ENCODE measurements around the gene TLR8.

TLR8 gene

DNA sequence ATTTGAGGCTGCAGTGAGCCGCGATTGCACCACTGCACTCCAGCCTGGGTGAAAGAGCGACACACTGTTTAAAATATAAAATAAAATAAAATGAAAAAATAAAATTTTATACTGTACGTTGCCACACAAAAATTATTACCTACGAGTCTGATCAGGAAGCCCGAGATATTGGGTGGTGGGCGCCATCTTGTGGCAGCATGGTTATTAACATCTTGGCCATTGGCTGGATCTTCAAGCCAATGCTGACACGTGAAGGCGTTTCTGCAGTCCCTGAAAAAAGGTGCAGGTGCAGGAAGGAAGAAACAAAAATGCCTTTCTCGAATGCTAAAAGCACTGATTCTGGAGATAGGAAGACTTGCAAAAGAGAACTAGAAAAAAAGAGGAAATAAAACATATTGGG, 4.9 kb upstream of the TLR8 start:
- ATAC-seq (ENCODE audit: low read depth) (no peak), DNase-seq (ENCODE audit: low spot score) (no peak)
- no peaks in the 10 kb centered on the region for H3K4me1 ChIP-seq (ENCODE audit: insufficient read depth, poor library complexity, severe bottlenecking)
- H3K4me3 ChIP-seq (ENCODE audit: severe bottlenecking), result no peak overlapping the region
- no peaks in the 10 kb centered on the region for H3K36me3 ChIP-seq (ENCODE audit: low read depth)
- no peak overlapping the region for H3K27ac ChIP-seq (ENCODE audit: poor library complexity, severe bottlenecking)
- H3K27me3 ChIP-seq (ENCODE audit: insufficient read depth, poor library complexity, severe bottlenecking), result no peaks in the 10 kb centered on the region
- TF ChIP-seq, protein P1, sequence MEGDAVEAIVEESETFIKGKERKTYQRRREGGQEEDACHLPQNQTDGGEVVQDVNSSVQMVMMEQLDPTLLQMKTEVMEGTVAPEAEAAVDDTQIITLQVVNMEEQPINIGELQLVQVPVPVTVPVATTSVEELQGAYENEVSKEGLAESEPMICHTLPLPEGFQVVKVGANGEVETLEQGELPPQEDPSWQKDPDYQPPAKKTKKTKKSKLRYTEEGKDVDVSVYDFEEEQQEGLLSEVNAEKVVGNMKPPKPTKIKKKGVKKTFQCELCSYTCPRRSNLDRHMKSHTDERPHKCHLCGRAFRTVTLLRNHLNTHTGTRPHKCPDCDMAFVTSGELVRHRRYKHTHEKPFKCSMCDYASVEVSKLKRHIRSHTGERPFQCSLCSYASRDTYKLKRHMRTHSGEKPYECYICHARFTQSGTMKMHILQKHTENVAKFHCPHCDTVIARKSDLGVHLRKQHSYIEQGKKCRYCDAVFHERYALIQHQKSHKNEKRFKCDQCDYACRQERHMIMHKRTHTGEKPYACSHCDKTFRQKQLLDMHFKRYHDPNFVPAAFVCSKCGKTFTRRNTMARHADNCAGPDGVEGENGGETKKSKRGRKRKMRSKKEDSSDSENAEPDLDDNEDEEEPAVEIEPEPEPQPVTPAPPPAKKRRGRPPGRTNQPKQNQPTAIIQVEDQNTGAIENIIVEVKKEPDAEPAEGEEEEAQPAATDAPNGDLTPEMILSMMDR (IDR thresholded peaks at IDR 0.05; ENCODE audit: poor library complexity, severe bottlenecking), result peak; percentile 75
- no peaks in the 10 kb centered on the region for H3K9me3 ChIP-seq (ENCODE audit: severe bottlenecking)

DNA sequence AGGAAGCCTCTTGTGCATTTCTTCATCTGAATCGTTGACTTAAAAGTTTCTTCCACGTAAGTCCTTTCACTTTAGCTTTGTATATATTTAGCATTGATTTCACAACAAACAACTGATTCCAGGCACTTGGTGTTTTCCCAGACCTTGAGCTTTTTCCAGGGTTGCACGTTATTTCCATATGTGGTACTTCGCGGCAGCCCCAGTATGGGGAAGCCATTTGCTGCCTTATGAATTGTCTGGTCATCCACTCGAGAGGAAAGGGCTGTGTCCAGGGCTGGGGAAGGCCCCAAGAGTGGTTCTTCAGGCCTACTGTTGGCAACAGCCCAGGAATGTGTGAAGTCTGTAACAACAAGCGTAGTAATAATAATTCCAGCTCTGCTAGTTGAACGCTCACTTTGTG, 2.8 kb upstream of the TLR8 start:
- H3K36me3 ChIP-seq (ENCODE audit: low read depth), result no peaks in the 10 kb centered on the region
- no peak overlapping the region for H3K27ac ChIP-seq (ENCODE audit: poor library complexity, severe bottlenecking)
- TF ChIP-seq, protein P1 (IDR thresholded peaks at IDR 0.05; ENCODE audit: poor library complexity, severe bottlenecking), result no peak
- no peak overlapping the region for H3K4me3 ChIP-seq (ENCODE audit: severe bottlenecking)
- no peak for DNase-seq (ENCODE audit: low spot score)
- no peaks in the 10 kb centered on the region for H3K4me1 ChIP-seq (ENCODE audit: insufficient read depth, poor library complexity, severe bottlenecking)
- H3K9me3 ChIP-seq (ENCODE audit: severe bottlenecking), result no peaks in the 10 kb centered on the region
- no peak for ATAC-seq (ENCODE audit: low read depth)
- H3K27me3 ChIP-seq (ENCODE audit: insufficient read depth, poor library complexity, severe bottlenecking), result no peaks in the 10 kb centered on the region

DNA sequence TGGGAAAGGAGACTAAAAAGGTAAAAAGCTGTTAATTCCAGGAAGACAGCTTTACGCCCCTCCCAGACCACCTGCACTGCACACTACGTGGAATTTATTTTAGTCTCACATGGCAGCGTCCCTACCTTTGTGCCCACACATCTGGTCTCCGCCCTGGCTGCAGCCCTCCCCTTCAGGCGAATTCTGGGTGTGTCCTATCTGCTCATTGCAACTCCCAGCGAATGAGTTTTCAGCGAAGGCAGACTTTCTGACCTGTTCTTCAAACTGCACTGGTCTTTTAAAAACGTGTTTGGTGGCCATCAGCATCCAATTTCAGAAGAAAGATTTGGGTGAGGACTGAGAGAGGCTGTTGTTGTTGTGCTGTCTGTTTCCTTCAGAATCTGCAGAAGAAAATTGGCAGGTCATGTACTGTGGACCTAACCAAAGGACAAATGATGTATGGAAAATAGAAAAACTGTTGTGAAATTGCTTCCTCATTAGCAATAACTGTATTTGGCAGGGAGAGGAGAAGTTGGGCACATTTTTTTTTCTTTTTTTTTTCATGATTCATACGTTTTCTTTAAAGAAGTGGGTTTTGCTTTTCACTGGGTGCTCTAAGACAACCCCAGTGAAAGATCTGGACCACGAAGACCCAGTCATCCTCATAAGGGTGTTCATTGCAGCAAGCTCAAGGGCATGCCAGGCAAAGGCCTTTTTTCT, 4.2 kb downstream of the TLR8 start:
- TF ChIP-seq, protein P1 (IDR thresholded peaks at IDR 0.05; ENCODE audit: poor library complexity, severe bottlenecking), result no peak
- Histone ChIP-seq H3K4me3 (ENCODE audit: severe bottlenecking) (no peak overlapping the region), H3K4me1 (ENCODE audit: insufficient read depth, poor library complexity, severe bottlenecking) (no peaks in the 10 kb centered on the region), H3K27me3 (ENCODE audit: insufficient read depth, poor library complexity, severe bottlenecking) (no peaks in the 10 kb centered on the region), H3K9me3 (ENCODE audit: severe bottlenecking) (no peaks in the 10 kb centered on the region), H3K27ac (ENCODE audit: poor library complexity, severe bottlenecking) (no peak overlapping the region), H3K36me3 (ENCODE audit: low read depth) (no peaks in the 10 kb centered on the region)
- ATAC-seq (ENCODE audit: low read depth) (no peak), DNase-seq (ENCODE audit: low spot score) (no peak)

DNA sequence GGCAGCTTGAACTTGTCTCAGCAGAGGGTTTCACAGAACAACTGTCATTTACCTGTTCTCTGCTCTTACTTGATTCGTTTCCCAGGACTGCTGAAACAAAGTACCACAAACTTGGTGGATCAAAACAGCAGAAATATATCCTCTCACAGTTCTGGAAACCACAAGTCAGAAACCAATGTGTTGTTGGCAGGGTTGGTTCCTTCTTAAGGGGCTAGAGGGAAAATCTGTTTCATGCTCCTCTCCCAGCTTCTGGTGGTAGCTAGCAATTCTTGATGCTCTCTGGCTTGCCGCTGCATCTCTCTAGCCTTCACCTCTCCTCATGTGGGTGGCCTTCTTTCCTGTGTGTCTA, 4.7 kb downstream of the TLR8 start:
- TF ChIP-seq, protein P1 (IDR thresholded peaks at IDR 0.05; ENCODE audit: poor library complexity, severe bottlenecking), result no peak
- Histone ChIP-seq H3K4me1 (ENCODE audit: insufficient read depth, poor library complexity, severe bottlenecking) (no peaks in the 10 kb centered on the region), H3K36me3 (ENCODE audit: low read depth) (no peaks in the 10 kb centered on the region), H3K27ac (ENCODE audit: poor library complexity, severe bottlenecking) (no peak overlapping the region), H3K27me3 (ENCODE audit: insufficient read depth, poor library complexity, severe bottlenecking) (no peaks in the 10 kb centered on the region), H3K4me3 (ENCODE audit: severe bottlenecking) (no peak overlapping the region), H3K9me3 (ENCODE audit: severe bottlenecking) (no peaks in the 10 kb centered on the region)
- DNase-seq (ENCODE audit: low spot score) (no peak), ATAC-seq (ENCODE audit: low read depth) (no peak)

DNA sequence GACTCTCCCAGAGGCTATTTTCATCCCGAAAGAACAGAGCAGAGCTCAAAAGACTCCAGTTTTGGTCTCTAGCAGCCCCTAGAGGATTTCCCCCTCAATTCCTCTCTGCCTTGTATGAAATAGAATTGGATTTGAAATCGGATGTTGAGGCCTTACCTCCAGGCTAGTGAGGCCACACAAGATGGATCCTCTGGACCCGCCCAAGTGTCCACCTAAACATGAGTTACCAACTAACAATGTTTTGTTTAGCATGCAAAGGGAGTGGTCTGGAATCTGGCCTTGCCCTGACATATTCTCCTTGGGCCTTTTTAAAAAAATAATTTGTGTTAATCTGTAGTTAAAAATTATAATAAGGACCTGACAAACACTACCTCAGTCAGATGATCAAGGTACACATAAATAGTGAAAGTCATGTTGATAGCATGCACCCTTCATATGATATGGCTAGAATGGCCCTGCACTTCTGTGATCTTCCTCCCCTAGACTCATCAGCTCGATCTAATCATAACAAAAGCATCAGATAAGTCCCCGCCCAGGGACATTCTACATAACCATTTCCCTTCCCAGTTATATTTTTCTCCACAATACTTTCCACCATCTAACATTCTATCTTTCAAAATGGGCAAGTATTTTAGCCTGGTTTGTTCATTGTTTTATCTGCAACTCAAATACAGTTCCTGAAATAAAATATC, 6.5 kb downstream of the TLR8 start:
- ATAC-seq (ENCODE audit: low read depth) (no peak), DNase-seq (ENCODE audit: low spot score) (no peak)
- Histone ChIP-seq H3K4me3 (ENCODE audit: severe bottlenecking) (no peak overlapping the region), H3K4me1 (ENCODE audit: insufficient read depth, poor library complexity, severe bottlenecking) (no peaks in the 10 kb centered on the region), H3K27ac (ENCODE audit: poor library complexity, severe bottlenecking) (no peak overlapping the region), H3K9me3 (ENCODE audit: severe bottlenecking) (no peaks in the 10 kb centered on the region), H3K27me3 (ENCODE audit: insufficient read depth, poor library complexity, severe bottlenecking) (no peaks in the 10 kb centered on the region), H3K36me3 (ENCODE audit: low read depth) (no peaks in the 10 kb centered on the region)
- TF ChIP-seq, protein P1 (IDR thresholded peaks at IDR 0.05; ENCODE audit: poor library complexity, severe bottlenecking), result no peak

All from RWPE2 (cell line).